ENCODE measurements around the gene MICAL2. TPM values are rescaled to one million over a fixed set of nuclear protein-coding genes. Genes with fewer than 3 reads are reported as not detected.

MICAL2 gene
- total RNA-seq, 4 donors from 2014 or later, result 195 to 499 (median 259) TPM

DNA sequence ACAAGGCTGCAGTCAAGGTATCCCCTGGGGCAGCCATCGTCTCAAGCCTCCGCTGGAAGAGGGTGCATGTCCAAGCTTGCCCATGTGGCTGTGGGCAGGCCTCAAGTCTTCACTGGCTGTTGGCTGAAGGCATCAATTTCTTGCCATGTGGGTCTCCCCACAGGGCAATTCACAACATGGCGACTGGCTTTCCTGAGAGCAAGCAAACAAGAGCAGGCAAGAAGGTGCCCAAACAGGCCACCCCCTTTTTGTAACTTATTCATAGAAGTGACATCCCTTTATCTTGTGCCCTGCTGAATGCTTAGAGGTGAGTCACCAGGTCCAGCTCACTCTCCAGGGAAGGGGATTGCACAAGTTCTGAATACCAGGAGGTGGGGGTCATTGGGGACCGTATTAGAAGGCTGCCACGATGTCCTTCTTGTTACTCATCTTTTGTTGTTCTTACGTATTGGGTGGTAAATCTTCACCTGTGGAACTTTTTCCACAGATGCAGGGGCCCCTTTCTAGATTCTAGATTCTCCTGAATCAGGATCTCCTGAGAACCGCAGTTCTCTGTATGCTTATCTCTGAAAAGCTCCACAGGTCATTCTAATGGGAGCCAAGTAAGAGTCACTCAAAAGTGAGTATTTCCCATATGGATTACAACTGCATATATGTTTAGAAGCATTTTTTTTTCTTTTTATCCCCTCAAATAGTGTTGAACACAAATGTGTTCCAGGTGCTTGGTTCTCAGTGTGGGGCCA, 44.2 kb upstream of the MICAL2 start:
- no peak for DNase-seq (ENCODE audit: extremely low spot score)
- H3K9me3 ChIP-seq, result no peaks in the 10 kb centered on the region
- peaks cover 13 to 39% (median 33%) of the 10 kb centered on the region in 4 donors for H3K4me1 ChIP-seq
- H3K36me3 ChIP-seq, result no peaks in the 10 kb centered on the region
- intact Hi-C loops (cut with DNase I), result no loop called here
- H3K27ac ChIP-seq (replicated peaks in 1 of 4), result peak overlapping the region; percentile 65 to 74 (median 68)
- no peaks in the 10 kb centered on the region for H3K27me3 ChIP-seq
- no peak overlapping the region for H3K4me3 ChIP-seq
- TF ChIP-seq EP300 (IDR thresholded peaks at IDR 0.05), result no peak
- TF ChIP-seq POLR2AphosphoS5 (IDR thresholded peaks at IDR 0.05), result peak; percentile 59 to 88
- WGBS, result 77% methylated on average over 7 of the region's 7 CpGs

DNA sequence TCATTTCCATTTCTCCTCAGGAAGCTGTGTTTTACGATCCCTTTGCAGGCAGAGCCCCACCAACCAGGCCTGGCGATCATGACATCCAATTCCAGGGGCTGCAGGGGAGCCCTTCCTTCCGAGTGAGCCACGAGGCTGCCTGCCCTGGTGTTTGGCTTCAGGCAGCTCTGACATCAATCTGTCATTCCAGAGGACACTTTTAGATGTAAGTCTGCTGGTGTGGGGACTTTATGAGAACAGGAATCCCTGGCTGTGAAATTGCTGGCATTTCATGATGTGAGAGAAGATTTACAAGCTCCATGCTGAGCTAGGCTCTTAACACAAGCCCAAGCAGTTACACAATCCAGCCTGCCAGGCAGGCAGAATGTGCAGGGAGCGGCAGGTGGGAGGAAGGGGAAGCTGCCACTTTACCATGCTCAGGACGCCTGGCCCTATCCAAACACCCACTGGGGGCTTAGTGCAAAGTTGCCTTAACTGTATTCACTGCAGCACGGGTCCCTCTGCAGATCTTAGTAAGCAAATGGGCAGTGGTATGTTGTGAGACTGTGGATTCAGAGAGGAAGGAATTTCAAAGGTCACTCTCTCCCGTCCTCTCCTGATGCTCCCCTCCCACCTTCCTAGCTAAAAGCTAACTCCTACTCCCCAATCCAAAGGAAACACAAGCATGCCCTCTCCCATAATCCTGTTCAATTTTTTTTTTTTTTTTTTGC, 43.4 kb upstream of the MICAL2 start:
- H3K27ac ChIP-seq (replicated peaks in 1 of 4), result peak overlapping the region; percentile 65 to 74 (median 68)
- no peak overlapping the region for H3K4me3 ChIP-seq
- peak; percentile 51 to 63 for TF ChIP-seq POLR2AphosphoS5 (IDR thresholded peaks at IDR 0.05)
- no peak for TF ChIP-seq POLR2A (IDR thresholded peaks at IDR 0.05; ENCODE audit: low read depth)
- TF ChIP-seq, protein P1, sequence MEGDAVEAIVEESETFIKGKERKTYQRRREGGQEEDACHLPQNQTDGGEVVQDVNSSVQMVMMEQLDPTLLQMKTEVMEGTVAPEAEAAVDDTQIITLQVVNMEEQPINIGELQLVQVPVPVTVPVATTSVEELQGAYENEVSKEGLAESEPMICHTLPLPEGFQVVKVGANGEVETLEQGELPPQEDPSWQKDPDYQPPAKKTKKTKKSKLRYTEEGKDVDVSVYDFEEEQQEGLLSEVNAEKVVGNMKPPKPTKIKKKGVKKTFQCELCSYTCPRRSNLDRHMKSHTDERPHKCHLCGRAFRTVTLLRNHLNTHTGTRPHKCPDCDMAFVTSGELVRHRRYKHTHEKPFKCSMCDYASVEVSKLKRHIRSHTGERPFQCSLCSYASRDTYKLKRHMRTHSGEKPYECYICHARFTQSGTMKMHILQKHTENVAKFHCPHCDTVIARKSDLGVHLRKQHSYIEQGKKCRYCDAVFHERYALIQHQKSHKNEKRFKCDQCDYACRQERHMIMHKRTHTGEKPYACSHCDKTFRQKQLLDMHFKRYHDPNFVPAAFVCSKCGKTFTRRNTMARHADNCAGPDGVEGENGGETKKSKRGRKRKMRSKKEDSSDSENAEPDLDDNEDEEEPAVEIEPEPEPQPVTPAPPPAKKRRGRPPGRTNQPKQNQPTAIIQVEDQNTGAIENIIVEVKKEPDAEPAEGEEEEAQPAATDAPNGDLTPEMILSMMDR (IDR thresholded peaks at IDR 0.05), result no peak
- no peak for TF ChIP-seq EP300 (IDR thresholded peaks at IDR 0.05)
- no peaks in the 10 kb centered on the region for H3K36me3 ChIP-seq
- H3K4me1 ChIP-seq, result peaks cover 13 to 39% (median 33%) of the 10 kb centered on the region in 4 donors
- H3K27me3 ChIP-seq, result no peaks in the 10 kb centered on the region
- DNase-seq (ENCODE audit: extremely low spot score), result no peak
- intact Hi-C loops (cut with DNase I), result no loop called here
- H3K9me3 ChIP-seq, result no peaks in the 10 kb centered on the region
- 43% methylated on average over 7 of the region's 8 CpGs for WGBS

DNA sequence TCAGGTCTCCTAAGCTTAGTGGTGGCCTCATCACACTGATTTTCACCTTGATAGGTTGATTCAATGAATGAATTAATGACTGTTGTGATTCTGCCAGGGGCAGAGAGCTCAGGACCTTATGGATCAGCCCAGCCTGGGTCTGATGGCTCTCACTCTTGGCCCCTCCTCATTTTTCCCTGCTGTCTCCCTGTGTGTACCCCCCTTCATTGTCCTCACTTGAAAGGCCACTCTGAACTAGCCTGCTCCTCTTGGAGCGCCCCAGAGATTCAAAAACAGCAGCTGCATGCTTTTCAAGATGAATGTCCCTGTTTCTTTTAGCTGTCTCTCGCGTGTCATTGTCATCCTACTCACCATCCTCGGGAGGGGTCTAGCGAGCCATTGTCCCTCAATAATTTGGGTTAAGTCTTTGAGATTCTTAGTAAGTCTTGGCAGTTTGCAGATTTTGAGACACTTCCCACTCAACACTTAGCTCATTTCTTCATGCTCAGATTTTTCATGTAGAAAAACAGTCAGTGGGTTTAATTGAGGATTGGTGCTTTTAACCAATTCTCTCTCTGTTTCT, 42.5 kb upstream of the MICAL2 start:
- no peak for DNase-seq (ENCODE audit: extremely low spot score)
- H3K27ac ChIP-seq (replicated peaks in 1 of 4), result peak overlapping the region; percentile 65 to 74 (median 68)
- no peak overlapping the region for H3K4me3 ChIP-seq
- no peaks in the 10 kb centered on the region for H3K36me3 ChIP-seq
- 93% methylated on average over 5 of the region's 5 CpGs for WGBS
- peaks cover 13 to 39% (median 33%) of the 10 kb centered on the region in 4 donors for H3K4me1 ChIP-seq
- no peaks in the 10 kb centered on the region for H3K9me3 ChIP-seq
- intact Hi-C loops (cut with DNase I), result no loop called here
- TF ChIP-seq, protein P1 (IDR thresholded peaks at IDR 0.05), result no peak
- TF ChIP-seq POLR2AphosphoS5 (IDR thresholded peaks at IDR 0.05) (no peak), POLR2A (IDR thresholded peaks at IDR 0.05; ENCODE audit: low read depth) (no peak), EP300 (IDR thresholded peaks at IDR 0.05) (no peak)
- H3K27me3 ChIP-seq, result no peaks in the 10 kb centered on the region

DNA sequence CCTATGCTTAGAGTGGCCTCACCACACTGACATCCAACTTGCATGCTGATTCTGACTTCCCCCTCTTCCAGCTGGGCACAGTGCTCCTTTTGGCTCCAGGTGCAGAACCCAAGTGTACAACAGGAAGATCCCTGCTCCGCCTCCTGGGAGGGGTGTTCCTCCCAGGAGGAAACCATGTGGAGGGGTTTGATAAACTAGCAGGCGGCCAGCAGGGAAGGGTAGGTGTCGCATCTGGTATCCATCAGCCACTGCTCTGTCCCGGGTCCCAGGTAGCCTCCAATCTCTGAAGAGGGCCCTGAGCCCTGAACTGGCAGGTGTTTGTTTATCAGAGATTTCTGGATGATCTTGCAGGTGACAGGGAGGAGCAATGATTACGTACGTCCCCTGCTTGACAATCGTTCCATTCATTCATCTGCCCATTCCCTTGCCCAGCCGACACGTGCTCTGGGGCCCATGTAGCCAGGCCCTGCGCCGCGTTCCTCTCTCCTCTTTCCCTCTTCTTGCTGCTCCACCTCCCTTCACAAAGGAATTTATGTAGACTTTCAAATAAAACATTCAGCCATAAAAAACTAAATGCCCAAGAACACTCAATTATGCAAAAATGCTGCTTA, 41.2 kb upstream of the MICAL2 start:
- TF ChIP-seq, protein P1 (IDR thresholded peaks at IDR 0.05), result no peak
- TF ChIP-seq EP300 (IDR thresholded peaks at IDR 0.05), result no peak
- TF ChIP-seq POLR2AphosphoS5 (IDR thresholded peaks at IDR 0.05), result no peak
- TF ChIP-seq POLR2A (IDR thresholded peaks at IDR 0.05; ENCODE audit: low read depth), result no peak
- no peaks in the 10 kb centered on the region for H3K27me3 ChIP-seq
- intact Hi-C loops (cut with DNase I), result no loop called here
- peaks cover 13 to 41% (median 33%) of the 10 kb centered on the region in 4 donors for H3K4me1 ChIP-seq
- H3K4me3 ChIP-seq, result no peak overlapping the region
- H3K9me3 ChIP-seq, result no peaks in the 10 kb centered on the region
- 90% methylated on average over 8 of the region's 12 CpGs for WGBS
- H3K36me3 ChIP-seq, result no peaks in the 10 kb centered on the region
- H3K27ac ChIP-seq (replicated peaks in 1 of 4), result peak overlapping the region in 2 of 4 donors; percentile 21 to 48
- no peak for DNase-seq (ENCODE audit: extremely low spot score)

All from esophagus muscularis mucosa (tissue), 4 donors.